ENCODE results near the gene KNL1. TPM values are rescaled to one million over a fixed set of nuclear protein-coding genes. Genes with fewer than 3 reads are reported as not detected.

KNL1 gene
- total RNA-seq, 2 donors from 2014 or later: 25.0 to 39.1 TPM

- H3K4me3 Mint-ChIP-seq: peak overlapping the region; percentile 93
- H3K36me3 Mint-ChIP-seq (ENCODE audit: low read depth): peaks cover 93% of the 10 kb centered on the region
- no peak for ATAC-seq (replicated peaks)
These were observed 103.9 kb downstream of the KNL1 start for GRCh38 chr15:40697916-40698315.

GRCh38 chr15:40702077-40702476 is 108.0 kb downstream of the KNL1 start:
- Mint-ChIP-seq H3K9me3 (no peaks in the 10 kb centered on the region), H3K36me3 (ENCODE audit: low read depth) (peaks cover 98% of the 10 kb centered on the region), H3K4me3 (no peak overlapping the region), H3K27me3 (no peaks in the 10 kb centered on the region), H3K27ac (no peak overlapping the region), H3K4me1 (peaks cover 5% of the 10 kb centered on the region)
- ATAC-seq (replicated peaks): no peak

More at GRCh38 chr15:40697916-40698315, 103.9 kb downstream of the KNL1 start:
- Mint-ChIP-seq H3K9me3 (no peaks in the 10 kb centered on the region), H3K27ac (no peak overlapping the region), H3K27me3 (no peaks in the 10 kb centered on the region), H3K4me1 (peaks cover 15% of the 10 kb centered on the region)

- Mint-ChIP-seq H3K4me3 (no peak overlapping the region), H3K27ac (no peak overlapping the region), H3K27me3 (no peaks in the 10 kb centered on the region), H3K4me1 (peaks cover 5% of the 10 kb centered on the region), H3K36me3 (ENCODE audit: low read depth) (peaks cover 99% of the 10 kb centered on the region), H3K9me3 (no peaks in the 10 kb centered on the region)
- ATAC-seq (replicated peaks): no peak
These were observed 112.1 kb downstream of the KNL1 start for GRCh38 chr15:40706121-40706520.

Other genes starting within 250 kb of the KNL1 start
- not detected for gene PHGR1, start 243.2 kb upstream of the KNL1 start, total RNA-seq
- 1 to 10 TPM in 1 of 2 donors, under 1 TPM in 1; 0.11 to 1.6 TPM for gene DISP2, start 236.0 kb upstream of the KNL1 start, total RNA-seq
- gene KNSTRN, start 211.5 kb upstream of the KNL1 start, total RNA-seq: 10 to 100 TPM; 48.5 to 65.9 TPM
- gene IVD, start 188.5 kb upstream of the KNL1 start, total RNA-seq: 10 to 100 TPM; 48.8 to 57.9 TPM
- 10 to 100 TPM; 16.6 to 20.3 TPM for gene BAHD1, start 153.3 kb upstream of the KNL1 start, total RNA-seq
- gene CHST14, start 123.3 kb upstream of the KNL1 start, total RNA-seq: 10 to 100 TPM in 1 of 2 donors, 1 to 10 TPM in 1; 6.0 to 12.1 TPM
- gene CCDC32, start 29.2 kb upstream of the KNL1 start, total RNA-seq: 10 to 100 TPM; 34.9 to 41.3 TPM
- gene RPUSD2, start 24.9 kb upstream of the KNL1 start, total RNA-seq: 10 to 100 TPM in 1 of 2 donors, 1 to 10 TPM in 1; 8.5 to 14.2 TPM
- 10 to 100 TPM; 40.1 to 61.4 TPM for gene RAD51, start 100.9 kb downstream of the KNL1 start, total RNA-seq
- gene RMDN3, start 161.0 kb downstream of the KNL1 start, total RNA-seq: 10 to 100 TPM; 18.4 to 30.9 TPM
- 10 to 100 TPM; 46.1 to 50.4 TPM for gene GCHFR, start 169.8 kb downstream of the KNL1 start, total RNA-seq
- gene C15orf62, start 175.7 kb downstream of the KNL1 start, total RNA-seq: 1 to 10 TPM; 2.4 to 2.7 TPM
- 10 to 100 TPM; 35.9 to 38.7 TPM for gene ZFYVE19, start 212.8 kb downstream of the KNL1 start, total RNA-seq
- gene DNAJC17, start 213.2 kb downstream of the KNL1 start, total RNA-seq: 10 to 100 TPM; 30.3 to 34.3 TPM
- not detected for gene PPP1R14D, start 234.5 kb downstream of the KNL1 start, total RNA-seq
- gene SPINT1, start 249.8 kb downstream of the KNL1 start, total RNA-seq: 10 to 100 TPM in 1 of 2 donors, 1 to 10 TPM in 1; 8.4 to 11.7 TPM

All from activated T-helper 17 cell treated with anti-CD3 and anti-CD28 coated beads, Interleukin-2, amount 50 U/mL, for 72 hours (primary cell).